Panc1 (cell line): ENCODE data around the gene PLEKHG5. TPM values are rescaled to one million over a fixed set of nuclear protein-coding genes. Genes with fewer than 3 reads are reported as not detected.

Source experiments
- ATAC-seq: fragments of 200-7000 bp; cut with Tn5 transposase; 2 replicates; pipeline ENCODE4 v1.9.1; 2020; ENCODE audit warnings: mild to moderate bottlenecking, moderate library complexity
- BruUV-seq: library from RNA; stranded (reverse); fragments of 400-500 nt; replicated peaks from 2 replicates; lab custom pipeline; 2021; lab: Mats Ljungman, UMichigan
- CTCF ChIA-PET: fragments of 300-600 bp; sonication (Branson Sonifier 250); formaldehyde crosslinking; loops from one replicate; lab custom pipeline; 2022; ENCODE audit warnings: antibody characterized with exemption; lab: Charles Lee
- POLR2A ChIA-PET: fragments of 300-600 bp; sonication (Branson Sonifier 250); formaldehyde crosslinking; loops from one replicate; lab custom pipeline; 2022; ENCODE audit warnings: antibody characterized with exemption; lab: Charles Lee
- DNase-seq: peaks from one replicate; pipeline ENCODE4 v3.0.0-alpha.2; 2010; ENCODE audit warnings: low read depth, low spot score
- H3K27ac ChIP-seq: 2 replicates; pipeline ENCODE4 v1.5.1; 2011; ENCODE audit warnings: mild to moderate bottlenecking, low read length, inconsistent platforms
- H3K27me3 ChIP-seq: fragments of 200-500 bp; sonication (Bioruptor generic); 2 replicates; pipeline ENCODE4 v1.6.0; 2014; ENCODE audit warnings: low read length, inconsistent platforms; ENCODE audit not compliant: control insufficient read depth, insufficient read depth
- H3K36me3 ChIP-seq: fragments of 200-500 bp; sonication (Bioruptor generic); 2 replicates; pipeline ENCODE4 v1.5.1; 2014; ENCODE audit warnings: inconsistent platforms, mild to moderate bottlenecking, low read length, moderate library complexity; ENCODE audit not compliant: control insufficient read depth, insufficient read depth
- H3K4me1 ChIP-seq: 2 replicates; pipeline ENCODE4 v1.5.1; 2011; ENCODE audit warnings: inconsistent platforms, mild to moderate bottlenecking, low read length, moderate library complexity; ENCODE audit not compliant: control insufficient read depth, insufficient read depth
- H3K4me3 ChIP-seq, 2 experiments: 2 replicates each; pipeline ENCODE4 v1.5.1; 2011 to 2012; ENCODE audit warnings: low read depth in 2 of 2, low read length in 2 of 2, mild to moderate bottlenecking in 2 of 2, inconsistent platforms in 1 of 2, moderate library complexity in 1 of 2
- H3K9me3 ChIP-seq: fragments of 200-500 bp; sonication (Bioruptor generic); 2 replicates; pipeline ENCODE4 v1.5.1; 2014; ENCODE audit warnings: low read depth, mild to moderate bottlenecking, inconsistent platforms, low read length, moderate library complexity; ENCODE audit not compliant: control insufficient read depth, insufficient read depth
- CTCF ChIP-seq: fragments of 450-650 bp; IDR thresholded peaks from 2 replicates; pipeline ENCODE4 v1.5.1; 2017; ENCODE audit warnings: mild to moderate bottlenecking
- POLR2AphosphoS5 ChIP-seq: IDR thresholded peaks from 2 replicates; pipeline ENCODE4 v1.6.1; 2012; ENCODE audit warnings: mild to moderate bottlenecking, low read depth, low read length, moderate library complexity
- REST ChIP-seq, 2 experiments: IDR thresholded peaks; 2 replicates each; pipeline ENCODE4 v1.6.1; 2011 to 2012; ENCODE audit warnings: low read depth in 2 of 2, control low read depth in 1 of 2, low read length in 1 of 2, mild to moderate bottlenecking in 1 of 2, moderate library complexity in 1 of 2; ENCODE audit not compliant: insufficient read depth in 1 of 2
- SIN3A ChIP-seq: IDR thresholded peaks from 2 replicates; pipeline ENCODE4 v1.6.1; 2012; ENCODE audit warnings: low read depth, mild to moderate bottlenecking, low read length, moderate library complexity, borderline replicate concordance; ENCODE audit not compliant: insufficient read depth
- TCF7L2 ChIP-seq: IDR thresholded peaks from 2 replicates; pipeline ENCODE4 v1.6.1; 2011; ENCODE audit warnings: mild to moderate bottlenecking, low read depth, low read length, inconsistent platforms
- in situ Hi-C: cut with HindIII; loops from 2 replicates; pipeline ENCODE4 v1.10.0; 2016; ENCODE audit warnings: low sequenced_read_pairs, low pct_unique_long_range_greater_than_20kb
- intact Hi-C: fragments of 100-400 bp; cut with micrococcal nuclease; formaldehyde crosslinking; loops from one replicate; pipeline ENCODE4 v1.10.0; 2022; ENCODE audit not compliant: unreplicated experiment
- total RNA-seq: library from RNA; stranded (reverse); gene quantifications from one replicate; pipeline ENCODE4 v1.2.1, GENCODE V29; 2021; ENCODE audit not compliant: unreplicated experiment

PLEKHG5 gene
- total RNA-seq, 1 experiment from 2014 or later, result 6.8 TPM

GRCh38 chr1:6460301-6461050 lies 31.0 kb downstream of the PLEKHG5 start:
- in situ Hi-C loops, result no loop called here
- Histone ChIP-seq H3K4me3 (no peak overlapping the region), H3K27me3 (no peaks in the 10 kb centered on the region), H3K27ac (no peak overlapping the region), H3K9me3 (no peaks in the 10 kb centered on the region), H3K4me1 (no peaks in the 10 kb centered on the region; the same call in 1 of the 2 replicates), H3K36me3 (no peaks in the 10 kb centered on the region)
- CTCF ChIA-PET, result interaction anchor here (0.7 kb wide), 2 partner anchors 14 to 31 kb away, joined by 5 to 6 read pairs; partner anchors contain the start of gene PLEKHG5
- BruUV-seq, result no TSS peak
- POLR2A ChIA-PET, result interaction anchor here (0.7 kb wide), 1 partner anchor 361 kb away, joined by 10 read pairs; no protein-coding TSS in a partner anchor
- ATAC-seq, result no peak
- TF ChIP-seq SIN3A, result no peak
- no peak for TF ChIP-seq POLR2AphosphoS5
- no peak for TF ChIP-seq REST (IDR thresholded peaks at IDR 0.05; ENCODE audit: insufficient read depth in 1 of 2, low read depth in 2 of 2, low read length in 1 of 2)
- TF ChIP-seq CTCF, result no peak
- DNase-seq, result no peak
- intact Hi-C loops, result no loop called here

- Histone ChIP-seq H3K4me3 (no peak overlapping the region), H3K9me3 (no peaks in the 10 kb centered on the region), H3K36me3 (no peaks in the 10 kb centered on the region), H3K4me1 (no peaks in the 10 kb centered on the region; the same call in 1 of the 2 replicates), H3K27me3 (no peaks in the 10 kb centered on the region), H3K27ac (no peak overlapping the region)
- no TSS peak for BruUV-seq
- POLR2A ChIA-PET, result interaction anchor here (0.7 kb wide), 1 partner anchor 360 kb away, joined by 10 read pairs; no protein-coding TSS in a partner anchor
- ATAC-seq (no peak), DNase-seq (no peak)
- CTCF ChIA-PET, result interaction anchor here (0.7 kb wide), 2 partner anchors 15 to 32 kb away, joined by 5 to 6 read pairs; partner anchors contain the start of gene PLEKHG5
- intact Hi-C loops (no loop called here), in situ Hi-C loops (no loop called here)
- TF ChIP-seq CTCF, result no peak
- no peak for TF ChIP-seq TCF7L2
- TF ChIP-seq POLR2AphosphoS5, result no peak
- TF ChIP-seq SIN3A, result no peak
- TF ChIP-seq REST (IDR thresholded peaks at IDR 0.05; ENCODE audit: insufficient read depth in 1 of 2, low read depth in 2 of 2, low read length in 1 of 2), result no peak
Measured at GRCh38 chr1:6459850-6460265, 31.6 kb downstream of the PLEKHG5 start.
